ENCODE results near the gene GRIN2A. TPM values are rescaled to one million over a fixed set of nuclear protein-coding genes. Genes with fewer than 3 reads are reported as not detected.

Gene GRIN2A
- total RNA-seq, 1 donor from 2014 or later, result 0.09 TPM

DNA sequence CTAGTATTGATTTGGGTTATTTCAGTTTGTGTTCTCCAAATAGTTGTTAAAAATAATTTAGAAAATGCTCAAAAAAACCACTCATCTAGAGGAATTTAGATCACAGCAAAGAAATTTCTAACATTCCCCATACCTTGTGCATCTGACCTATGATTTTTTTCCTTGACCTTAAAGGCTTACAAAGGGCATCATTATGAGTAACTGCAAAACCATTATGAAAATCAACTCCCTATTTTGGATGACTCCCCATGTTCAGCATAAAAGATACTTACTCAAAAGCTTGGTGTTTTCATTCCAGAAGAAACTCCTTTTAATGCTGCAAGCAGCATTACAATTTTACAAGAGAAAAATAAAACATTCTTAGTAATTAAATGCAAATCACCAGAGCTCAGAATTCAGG, 83.2 kb downstream of the GRIN2A start:
- H3K9me3 ChIP-seq, result no peaks in the 10 kb centered on the region
- H3K36me3 ChIP-seq, result no peaks in the 10 kb centered on the region
- no peak overlapping the region for H3K4me3 ChIP-seq
- intact Hi-C loops (cut with DNase I), result no loop called here
- DNase-seq, result no peak
- TF ChIP-seq, protein P1, sequence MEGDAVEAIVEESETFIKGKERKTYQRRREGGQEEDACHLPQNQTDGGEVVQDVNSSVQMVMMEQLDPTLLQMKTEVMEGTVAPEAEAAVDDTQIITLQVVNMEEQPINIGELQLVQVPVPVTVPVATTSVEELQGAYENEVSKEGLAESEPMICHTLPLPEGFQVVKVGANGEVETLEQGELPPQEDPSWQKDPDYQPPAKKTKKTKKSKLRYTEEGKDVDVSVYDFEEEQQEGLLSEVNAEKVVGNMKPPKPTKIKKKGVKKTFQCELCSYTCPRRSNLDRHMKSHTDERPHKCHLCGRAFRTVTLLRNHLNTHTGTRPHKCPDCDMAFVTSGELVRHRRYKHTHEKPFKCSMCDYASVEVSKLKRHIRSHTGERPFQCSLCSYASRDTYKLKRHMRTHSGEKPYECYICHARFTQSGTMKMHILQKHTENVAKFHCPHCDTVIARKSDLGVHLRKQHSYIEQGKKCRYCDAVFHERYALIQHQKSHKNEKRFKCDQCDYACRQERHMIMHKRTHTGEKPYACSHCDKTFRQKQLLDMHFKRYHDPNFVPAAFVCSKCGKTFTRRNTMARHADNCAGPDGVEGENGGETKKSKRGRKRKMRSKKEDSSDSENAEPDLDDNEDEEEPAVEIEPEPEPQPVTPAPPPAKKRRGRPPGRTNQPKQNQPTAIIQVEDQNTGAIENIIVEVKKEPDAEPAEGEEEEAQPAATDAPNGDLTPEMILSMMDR (IDR thresholded peaks at IDR 0.05), result no peak
- H3K4me1 ChIP-seq, result no peaks in the 10 kb centered on the region
- H3K27me3 ChIP-seq, result no peaks in the 10 kb centered on the region
- no peak for ATAC-seq
- no peak overlapping the region for H3K27ac ChIP-seq

DNA sequence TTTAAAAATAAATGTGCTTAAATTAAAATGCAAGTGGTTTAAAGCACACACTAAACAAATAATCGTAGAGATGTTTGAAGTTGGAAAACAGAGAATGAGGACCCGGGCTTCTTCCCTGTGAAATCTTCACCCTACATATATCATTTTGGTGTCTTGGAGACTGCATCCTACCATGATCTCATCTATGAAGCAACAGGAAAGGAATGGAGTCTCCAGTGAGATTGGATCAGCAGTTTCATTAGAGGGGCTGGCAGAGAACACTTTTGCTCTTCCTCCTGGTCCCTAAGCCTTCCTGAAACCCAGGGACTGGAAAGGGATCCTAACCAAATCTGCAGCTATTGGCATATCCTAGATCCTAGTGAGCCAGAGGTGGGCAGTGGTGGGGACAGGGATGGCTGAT, 85.0 kb downstream of the GRIN2A start:
- no peaks in the 10 kb centered on the region for H3K27me3 ChIP-seq
- DNase-seq (no peak), ATAC-seq (no peak)
- no peak overlapping the region for H3K4me3 ChIP-seq
- no peak overlapping the region for H3K27ac ChIP-seq
- intact Hi-C loops (cut with DNase I), result no loop called here
- H3K4me1 ChIP-seq, result no peaks in the 10 kb centered on the region
- TF ChIP-seq, protein P1 (IDR thresholded peaks at IDR 0.05), result no peak
- H3K9me3 ChIP-seq, result no peaks in the 10 kb centered on the region
- H3K36me3 ChIP-seq, result no peaks in the 10 kb centered on the region

DNA sequence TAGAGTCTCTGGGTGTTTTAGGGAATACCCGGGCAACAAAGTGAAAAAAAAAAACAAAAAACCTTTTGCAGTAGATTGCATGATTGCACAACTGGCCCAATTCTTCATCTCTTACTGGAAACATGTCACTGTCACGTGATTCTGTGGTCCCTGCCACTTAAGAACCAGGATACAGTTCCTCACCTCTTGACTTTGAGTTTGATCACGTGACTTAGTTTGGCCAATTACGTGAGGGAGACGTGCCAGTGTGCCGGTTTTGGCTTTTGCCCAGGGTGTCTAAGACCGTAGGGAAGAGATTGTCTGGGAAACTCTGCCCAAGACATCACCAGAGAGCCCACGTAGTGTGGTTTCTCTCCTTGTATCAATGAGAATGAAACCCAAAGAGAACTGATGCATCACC, 88.7 kb downstream of the GRIN2A start:
- Histone ChIP-seq H3K27ac (no peak overlapping the region), H3K9me3 (no peaks in the 10 kb centered on the region), H3K27me3 (no peaks in the 10 kb centered on the region), H3K36me3 (no peaks in the 10 kb centered on the region), H3K4me1 (no peaks in the 10 kb centered on the region), H3K4me3 (no peak overlapping the region)
- TF ChIP-seq, protein P1 (IDR thresholded peaks at IDR 0.05), result no peak
- intact Hi-C loops (cut with DNase I), result no loop called here
- DNase-seq, result no peak
- ATAC-seq, result no peak

DNA sequence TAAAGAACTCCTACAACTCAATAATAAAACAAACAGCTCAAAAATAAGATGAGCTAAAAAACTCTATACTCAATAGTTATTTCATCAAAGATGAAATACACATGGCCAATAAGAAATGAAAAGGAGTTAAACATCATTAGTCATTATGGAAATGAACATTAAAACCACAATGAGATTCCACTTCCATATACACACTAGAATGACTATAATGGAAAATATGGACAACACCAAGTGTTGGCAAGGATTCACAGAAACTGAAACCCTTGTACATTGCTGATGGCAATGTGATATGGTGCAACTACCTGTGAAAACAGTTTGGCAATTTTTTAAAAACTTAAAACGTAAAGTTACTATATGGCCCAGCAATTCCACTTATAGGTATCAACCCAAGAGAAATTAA, 91.4 kb downstream of the GRIN2A start:
- ATAC-seq (no peak), DNase-seq (no peak)
- Histone ChIP-seq H3K27me3 (no peaks in the 10 kb centered on the region), H3K27ac (no peak overlapping the region), H3K9me3 (no peaks in the 10 kb centered on the region), H3K4me3 (no peak overlapping the region), H3K4me1 (no peaks in the 10 kb centered on the region), H3K36me3 (no peaks in the 10 kb centered on the region)
- TF ChIP-seq, protein P1 (IDR thresholded peaks at IDR 0.05), result no peak
- intact Hi-C loops (cut with DNase I), result no loop called here

DNA sequence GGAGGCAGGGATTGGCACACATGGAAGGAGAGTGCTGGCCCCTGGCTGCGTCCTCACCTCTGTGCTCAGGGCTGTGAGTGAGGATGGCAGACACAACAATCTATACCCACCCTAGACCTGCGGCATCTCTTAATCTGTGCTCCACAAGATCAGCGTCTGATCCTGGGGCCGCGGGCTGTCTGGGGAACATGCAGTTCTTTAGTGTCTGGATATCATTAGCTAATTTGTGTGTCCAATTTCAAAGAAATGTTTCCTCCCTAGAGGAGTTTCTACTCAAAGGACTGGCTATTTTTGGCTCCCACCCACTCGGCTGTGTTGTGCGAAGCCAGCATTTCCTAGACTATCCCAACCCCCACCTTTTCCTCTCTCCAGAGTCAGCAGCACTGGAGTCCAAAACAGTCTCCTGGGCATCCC, 93.8 kb downstream of the GRIN2A start:
- Histone ChIP-seq H3K9me3 (no peaks in the 10 kb centered on the region), H3K4me3 (no peak overlapping the region), H3K36me3 (no peaks in the 10 kb centered on the region), H3K27ac (no peak overlapping the region), H3K4me1 (no peaks in the 10 kb centered on the region), H3K27me3 (no peaks in the 10 kb centered on the region)
- no peak for ATAC-seq
- TF ChIP-seq, protein P1 (IDR thresholded peaks at IDR 0.05), result no peak
- no peak for DNase-seq
- intact Hi-C loops (cut with DNase I), result no loop called here

DNA sequence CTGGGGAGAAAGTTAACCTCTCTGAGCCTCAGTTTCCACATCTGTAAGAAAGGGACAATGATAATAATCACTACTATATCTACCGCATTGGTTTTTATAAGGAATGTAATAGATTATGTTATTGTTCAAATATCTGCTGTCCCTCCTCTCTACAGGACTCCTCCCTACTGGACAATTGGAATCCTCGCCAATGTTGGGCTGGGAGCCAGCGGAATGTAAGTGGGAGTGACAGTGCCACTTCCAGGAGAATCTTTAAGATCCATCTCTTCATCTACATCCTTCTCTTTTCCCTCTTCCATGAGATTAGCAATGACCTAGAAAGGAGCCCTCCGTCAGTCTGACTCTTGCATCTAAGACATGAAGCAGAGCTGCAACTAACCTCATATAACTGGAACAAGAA, 95.1 kb downstream of the GRIN2A start:
- ATAC-seq, result no peak
- Histone ChIP-seq H3K27me3 (no peaks in the 10 kb centered on the region), H3K27ac (no peak overlapping the region), H3K4me1 (no peaks in the 10 kb centered on the region), H3K36me3 (no peaks in the 10 kb centered on the region), H3K9me3 (no peaks in the 10 kb centered on the region), H3K4me3 (no peak overlapping the region)
- intact Hi-C loops (cut with DNase I), result no loop called here
- no peak for DNase-seq
- TF ChIP-seq, protein P1 (IDR thresholded peaks at IDR 0.05), result no peak

Data from upper lobe of right lung (tissue), 1 donor.